Measurements from ENCODE around the gene ISM1.

- TF ChIP-seq POLR2A (IDR thresholded peaks at IDR 0.05), result no peak
- no peak for TF ChIP-seq CTCF (IDR thresholded peaks at IDR 0.05)
- no peak for TF ChIP-seq POLR2AphosphoS5 (IDR thresholded peaks at IDR 0.05)
Observed at GRCh38 chr20:13342469-13343242, 121.6 kb downstream of the ISM1 start.

Measured in stomach (tissue), 4 donors.